ENCODE measurements around the gene PCDHB3.

DNA sequence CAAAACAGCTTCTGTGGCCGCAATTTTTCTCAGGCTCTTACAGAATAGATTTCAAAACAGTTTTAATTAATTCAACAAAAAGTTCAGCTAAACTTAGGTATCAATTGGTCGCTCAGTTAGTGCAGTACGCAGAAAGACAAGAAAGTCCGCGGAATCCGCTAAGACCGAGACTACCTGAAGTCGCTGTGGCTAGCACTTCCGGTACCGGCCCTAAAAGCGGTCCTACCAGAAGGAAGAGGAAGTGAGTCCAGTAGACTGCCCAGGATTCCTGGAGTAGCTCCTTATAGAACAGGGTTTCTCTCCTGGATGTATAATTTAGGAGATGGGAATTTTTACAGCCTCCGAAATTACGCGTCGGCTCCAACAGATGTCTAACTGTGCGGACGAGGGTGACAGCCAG, 22.4 kb upstream of the PCDHB3 start:
- TF ChIP-seq, protein P1, sequence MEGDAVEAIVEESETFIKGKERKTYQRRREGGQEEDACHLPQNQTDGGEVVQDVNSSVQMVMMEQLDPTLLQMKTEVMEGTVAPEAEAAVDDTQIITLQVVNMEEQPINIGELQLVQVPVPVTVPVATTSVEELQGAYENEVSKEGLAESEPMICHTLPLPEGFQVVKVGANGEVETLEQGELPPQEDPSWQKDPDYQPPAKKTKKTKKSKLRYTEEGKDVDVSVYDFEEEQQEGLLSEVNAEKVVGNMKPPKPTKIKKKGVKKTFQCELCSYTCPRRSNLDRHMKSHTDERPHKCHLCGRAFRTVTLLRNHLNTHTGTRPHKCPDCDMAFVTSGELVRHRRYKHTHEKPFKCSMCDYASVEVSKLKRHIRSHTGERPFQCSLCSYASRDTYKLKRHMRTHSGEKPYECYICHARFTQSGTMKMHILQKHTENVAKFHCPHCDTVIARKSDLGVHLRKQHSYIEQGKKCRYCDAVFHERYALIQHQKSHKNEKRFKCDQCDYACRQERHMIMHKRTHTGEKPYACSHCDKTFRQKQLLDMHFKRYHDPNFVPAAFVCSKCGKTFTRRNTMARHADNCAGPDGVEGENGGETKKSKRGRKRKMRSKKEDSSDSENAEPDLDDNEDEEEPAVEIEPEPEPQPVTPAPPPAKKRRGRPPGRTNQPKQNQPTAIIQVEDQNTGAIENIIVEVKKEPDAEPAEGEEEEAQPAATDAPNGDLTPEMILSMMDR (conservative IDR thresholded peaks at IDR 0.05 in 1 of 2, IDR thresholded peaks at IDR 0.05 in 1 of 2; ENCODE audit: extremely low read depth in 1 of 2, insufficient read depth in 1 of 2, low read depth in 1 of 2, low read length in 2 of 2): no peak
- no peak for TF ChIP-seq EZH2 (IDR thresholded peaks at IDR 0.05; ENCODE audit: borderline replicate concordance, low read length)

All from mammary epithelial cell (primary cell).